Glomerular visceral epithelial cell (primary cell): ENCODE data around the gene GABRB3.

Source experiments
- DNase-seq: peaks from one replicate; pipeline ENCODE4 v3.0.0-alpha.2; 2016; ENCODE audit errors: extremely low spot score

The GABRB3 gene

GRCh38 chr15:26772154-26773066 lies at the start of gene GABRB3:
Gene GABRB3, minus strand, starts transcription at chr15:26773066.
- no peak for DNase-seq

DNA sequence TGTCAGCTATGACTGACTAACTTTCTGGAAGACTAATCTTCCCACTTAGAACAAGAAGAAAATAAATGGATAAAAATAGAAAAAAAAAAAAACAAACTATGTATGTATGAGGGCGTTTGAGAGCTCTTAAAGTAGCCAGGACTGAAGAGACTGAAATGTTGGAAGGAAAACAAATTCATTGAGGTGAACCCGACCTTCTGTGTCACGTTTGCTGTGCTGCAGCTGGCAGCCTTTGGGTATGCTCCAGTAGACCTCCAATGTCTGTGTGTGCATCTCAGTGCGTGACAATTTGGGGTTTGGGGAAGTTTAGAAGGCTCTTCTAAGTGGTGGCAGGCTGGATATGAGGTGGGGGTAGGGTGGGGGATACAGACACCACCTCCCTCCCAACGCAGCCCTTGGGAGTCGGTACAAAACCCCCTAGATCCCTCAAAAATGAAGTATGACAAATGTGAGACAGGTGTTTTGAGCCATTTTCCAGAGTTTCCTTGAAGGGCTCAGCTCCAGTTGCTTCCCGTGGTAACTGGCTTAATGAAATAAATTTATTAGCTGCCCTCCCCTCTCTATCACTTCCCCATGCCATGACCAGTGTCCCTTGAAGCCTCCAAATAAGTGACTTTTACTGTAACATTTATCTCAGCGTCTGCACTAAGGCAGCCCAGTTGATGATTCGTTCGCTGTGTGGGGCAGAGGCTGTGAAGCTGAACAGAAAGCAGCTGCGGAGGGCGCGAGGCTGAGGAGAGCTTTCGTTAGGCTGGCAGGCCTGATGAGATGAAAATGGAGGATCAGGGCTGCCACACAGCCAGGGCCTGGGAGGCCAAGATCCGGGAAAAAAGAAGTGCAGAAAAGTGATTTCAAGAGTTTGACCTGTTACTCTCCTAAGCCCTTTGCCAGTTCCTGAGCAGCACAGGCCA lies 34.9 kb upstream of the GABRB3 start:
- no peak for DNase-seq

DNA sequence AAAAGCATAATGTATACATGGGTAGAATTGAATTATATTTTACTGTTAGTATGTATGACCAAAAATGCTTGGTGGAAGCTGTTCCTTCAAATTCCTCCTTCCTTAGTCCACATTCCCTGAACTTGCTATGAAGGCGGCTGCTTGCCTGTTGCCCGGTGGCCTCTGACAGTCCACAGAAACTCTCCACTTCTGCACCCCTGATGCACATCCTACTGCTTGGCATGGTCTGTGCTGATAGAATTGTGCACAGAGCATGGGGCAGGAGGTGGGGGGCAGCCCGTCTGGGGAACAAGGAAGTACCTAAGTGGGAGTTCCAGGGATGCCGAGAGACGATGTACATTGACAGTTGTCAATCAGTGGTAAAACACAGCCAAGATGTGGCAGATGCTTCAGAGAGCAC lies 33.7 kb upstream of the GABRB3 start:
- no peak for DNase-seq

DNA sequence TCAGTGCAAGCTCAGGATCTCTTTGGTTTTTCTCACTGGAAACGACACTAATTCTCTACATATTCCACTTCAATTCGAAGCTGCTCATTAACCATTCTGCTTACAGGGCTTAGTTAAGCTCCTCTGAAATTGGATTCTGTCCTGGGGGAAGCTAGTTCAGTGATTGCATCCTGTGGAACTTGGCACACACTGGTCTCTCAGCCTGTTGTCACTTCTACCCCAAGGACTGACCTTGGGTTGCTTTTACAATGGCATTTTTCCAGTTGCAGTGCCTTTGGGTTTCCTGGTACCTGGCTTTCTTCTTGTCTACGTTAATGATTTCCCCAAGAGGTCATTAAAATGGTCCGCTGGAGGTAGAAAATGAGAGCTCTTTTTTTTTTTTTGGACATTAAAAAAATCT lies 33.3 kb upstream of the GABRB3 start:
- DNase-seq = no peak

- DNase-seq = no peak
Observed at GRCh38 chr15:26805470-26805869, 32.6 kb upstream of the GABRB3 start.

DNA sequence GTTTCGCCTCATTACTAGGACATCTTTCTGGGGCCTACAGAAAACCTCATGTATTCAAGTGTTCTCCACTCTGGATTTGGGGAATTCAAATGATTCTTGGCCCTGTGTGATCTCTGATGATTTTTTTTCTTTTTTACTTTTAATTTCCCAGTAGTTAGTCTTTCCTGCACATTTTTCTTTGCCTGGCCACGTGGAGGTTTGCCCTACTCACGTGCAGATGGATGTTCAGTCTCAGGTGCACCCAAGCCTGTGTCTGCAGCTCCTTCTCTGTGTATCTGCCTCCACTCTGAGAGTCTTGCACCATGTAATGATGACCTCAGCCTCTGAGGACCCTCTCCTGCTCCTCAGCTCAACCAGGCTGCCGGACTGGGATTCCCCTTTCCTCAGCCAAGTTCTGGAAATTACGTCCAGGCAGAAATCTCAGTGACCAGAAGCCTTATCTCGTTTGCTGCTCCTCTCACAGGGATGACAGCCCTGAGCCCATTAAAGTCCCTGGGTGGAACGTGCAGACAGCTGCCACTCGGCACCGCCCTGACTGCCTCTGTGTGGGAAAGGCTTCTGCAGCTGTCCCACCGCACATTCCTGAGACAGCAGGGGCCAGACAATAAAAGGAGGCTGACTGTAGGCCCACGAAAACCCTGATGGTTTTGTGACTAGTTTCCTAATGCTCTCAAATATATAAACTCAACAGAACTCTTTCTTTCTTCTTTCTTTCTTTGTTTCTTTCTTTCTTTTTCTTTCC lies 31.4 kb upstream of the GABRB3 start:
- DNase-seq = no peak

GRCh38 chr15:26790118-26790517 lies 17.3 kb upstream of the GABRB3 start:
- DNase-seq = no peak

- DNase-seq = no peak
Observed at GRCh38 chr15:26781816-26782215, 8.9 kb upstream of the GABRB3 start.

GRCh38 chr15:26773917-26774316 lies 1.1 kb upstream of the GABRB3 start:
- DNase-seq = no peak

GRCh38 chr15:26773067-26773877 lies 406 bp upstream of the GABRB3 start:
- no peak for DNase-seq

DNA sequence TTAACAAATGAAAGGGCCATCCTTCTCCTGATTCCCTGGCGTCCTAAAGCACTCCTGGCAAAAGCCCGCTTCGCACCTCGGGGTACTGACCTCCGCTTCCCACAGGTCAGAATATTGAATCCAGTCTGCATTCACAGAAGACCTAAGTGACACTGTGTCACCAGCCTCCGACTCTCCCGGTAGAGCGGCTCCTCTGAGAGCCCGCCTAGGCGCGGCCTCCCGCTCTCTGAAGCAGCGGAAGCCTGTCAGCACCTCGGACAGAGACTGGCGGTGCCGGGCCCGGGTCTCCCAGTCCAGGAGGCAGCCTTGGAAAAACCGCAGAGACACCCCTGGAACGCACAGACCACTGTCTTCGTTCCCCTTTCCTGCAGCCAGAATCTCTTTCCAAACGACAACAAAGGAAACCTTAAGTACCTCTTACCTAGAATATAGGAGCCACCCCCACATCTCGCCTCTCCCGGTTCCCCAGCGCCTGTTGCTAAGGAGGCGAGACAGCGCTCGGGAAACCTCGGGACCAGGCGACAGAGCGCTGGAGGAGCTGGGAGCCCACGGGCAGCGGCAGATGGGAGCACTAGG lies 1.2 kb downstream of the GABRB3 start:
- no peak for DNase-seq

DNA sequence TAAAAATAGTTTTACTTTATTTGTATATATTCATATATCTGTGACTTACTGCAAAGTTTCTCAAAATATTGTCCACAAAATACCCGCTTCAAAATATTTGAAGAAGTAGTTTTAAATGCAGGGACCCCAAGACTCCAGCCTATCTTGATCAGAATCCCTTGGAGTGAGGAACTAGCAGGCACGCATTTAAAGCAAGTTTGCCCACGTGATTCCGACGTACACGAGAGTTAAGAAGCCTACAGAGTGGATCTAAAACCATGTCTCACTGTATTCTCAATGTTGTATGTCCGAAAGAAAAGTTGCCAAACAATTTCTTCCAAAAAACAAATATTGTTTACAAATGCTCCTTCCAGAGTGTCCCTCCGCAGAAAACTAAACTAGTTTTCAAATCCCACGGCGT lies 1.7 kb downstream of the GABRB3 start:
- DNase-seq = no peak

GRCh38 chr15:26767169-26767670 lies 5.6 kb downstream of the GABRB3 start:
- no peak for DNase-seq

DNA sequence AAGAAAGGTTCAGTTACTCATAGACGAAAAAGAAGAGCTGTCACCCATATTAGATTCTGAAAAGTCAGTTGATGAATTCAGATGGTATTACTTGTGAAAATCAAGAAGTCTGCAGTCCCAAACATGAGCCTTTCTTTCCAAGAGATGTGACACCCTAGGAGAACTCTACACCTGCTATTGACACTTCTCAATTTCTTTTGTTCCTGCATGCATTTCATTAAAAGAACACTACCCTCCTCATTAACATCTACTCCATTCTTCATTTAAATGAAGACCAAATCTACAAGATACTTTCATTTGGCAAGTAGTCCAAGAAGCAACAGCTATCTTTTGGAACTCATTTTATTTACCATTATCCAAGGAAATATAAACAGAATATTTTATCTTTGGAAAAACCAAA lies 6.6 kb downstream of the GABRB3 start:
- no peak for DNase-seq

GRCh38 chr15:26759986-26760385 lies 12.9 kb downstream of the GABRB3 start:
- no peak for DNase-seq

DNA sequence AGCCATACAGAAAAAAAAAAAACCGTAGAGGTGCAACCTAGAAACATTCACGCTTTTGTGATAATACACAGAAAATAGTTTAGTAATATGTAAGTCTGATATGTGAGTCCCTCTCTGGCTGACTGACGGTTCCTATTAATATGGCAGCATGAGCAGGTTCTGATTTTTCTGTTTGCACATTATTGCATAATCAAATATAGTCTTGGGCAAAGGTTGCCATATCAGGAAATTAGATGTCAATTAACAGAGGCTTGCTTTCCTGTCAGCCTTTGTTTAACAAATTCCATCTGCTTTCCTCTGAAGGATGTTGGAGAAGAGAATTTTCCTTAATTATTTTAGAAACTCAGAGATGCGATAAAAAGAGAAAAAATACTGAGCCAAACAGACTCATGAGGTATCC lies 14.8 kb downstream of the GABRB3 start:
- DNase-seq = no peak

GRCh38 chr15:26757141-26757540 lies 15.7 kb downstream of the GABRB3 start:
- no peak for DNase-seq

GRCh38 chr15:26744894-26745293 lies 28.0 kb downstream of the GABRB3 start:
- DNase-seq = no peak

DNA sequence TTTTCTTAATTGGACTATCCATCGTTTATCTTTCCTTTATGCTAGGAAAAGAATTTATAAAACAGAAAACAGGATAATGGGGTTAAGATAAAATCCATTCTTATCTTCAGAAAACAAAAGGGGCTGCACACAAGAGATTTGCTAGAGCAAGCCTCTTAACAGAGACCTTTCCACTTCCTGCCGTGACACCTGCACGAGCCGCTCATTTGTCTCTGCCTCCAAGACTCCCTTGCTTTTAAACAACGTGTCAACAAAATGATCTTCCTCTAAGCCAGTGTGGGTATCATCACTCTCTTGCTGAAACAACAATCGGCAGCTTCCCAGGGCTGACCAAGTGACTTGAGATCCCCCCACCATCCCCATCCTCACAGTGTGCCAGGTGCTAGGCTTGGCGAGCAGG lies 33.1 kb downstream of the GABRB3 start:
- DNase-seq = no peak

- DNase-seq = no peak
Observed at GRCh38 chr15:26738996-26739395, 33.9 kb downstream of the GABRB3 start.
